NCI-H146 (cell line): ENCODE results near the gene RAB31.

Source experiments
- DNase-seq: peaks from one replicate; lab custom pipeline; 2025; lab: John Stamatoyannopoulos, UW

RAB31 gene

DNA sequence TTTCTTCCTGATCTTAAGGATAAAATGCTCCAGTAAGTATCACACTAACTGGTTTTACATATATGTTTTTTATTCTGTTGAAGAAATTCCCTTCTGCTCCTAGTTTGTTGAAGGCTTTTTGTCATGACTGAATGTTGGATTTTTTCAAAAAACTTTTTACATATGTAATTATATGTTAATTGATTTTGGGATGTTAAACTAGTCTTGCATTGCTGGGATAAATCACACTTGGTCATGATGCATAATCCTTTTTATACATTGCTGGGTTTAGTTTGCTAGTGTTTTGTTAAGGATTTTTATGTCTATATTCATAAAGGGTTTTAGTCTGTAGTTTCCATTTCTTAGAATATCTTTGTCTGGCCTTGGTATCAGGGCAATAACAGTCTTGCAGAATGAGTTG lies 112.0 kb downstream of the RAB31 start:
- DNase-seq = no peak

GRCh38 chr18:9820719-9821118 lies 112.6 kb downstream of the RAB31 start:
- DNase-seq = no peak

GRCh38 chr18:9822587-9823185 lies 114.6 kb downstream of the RAB31 start:
- no peak for DNase-seq

- no peak for DNase-seq
Measured at GRCh38 chr18:9823805-9824473, 115.8 kb downstream of the RAB31 start.

DNA sequence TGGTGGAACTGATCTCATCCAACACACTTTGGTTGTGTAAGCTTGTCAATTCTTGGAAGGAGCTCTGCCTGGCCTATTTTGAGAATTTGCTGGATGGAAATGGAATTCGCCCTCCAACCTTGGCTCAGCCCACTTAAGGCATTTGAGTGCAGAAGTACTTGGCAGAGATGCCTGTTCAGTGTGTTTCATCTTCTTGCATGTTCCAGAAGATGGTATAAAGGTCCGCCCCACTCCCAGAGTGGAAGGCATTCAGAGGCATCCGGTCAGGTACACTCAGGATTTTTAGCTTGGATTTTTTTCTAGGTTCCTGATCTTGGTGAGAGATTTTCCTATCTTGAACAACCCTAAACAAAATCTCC lies 116.4 kb downstream of the RAB31 start:
- no peak for DNase-seq

DNA sequence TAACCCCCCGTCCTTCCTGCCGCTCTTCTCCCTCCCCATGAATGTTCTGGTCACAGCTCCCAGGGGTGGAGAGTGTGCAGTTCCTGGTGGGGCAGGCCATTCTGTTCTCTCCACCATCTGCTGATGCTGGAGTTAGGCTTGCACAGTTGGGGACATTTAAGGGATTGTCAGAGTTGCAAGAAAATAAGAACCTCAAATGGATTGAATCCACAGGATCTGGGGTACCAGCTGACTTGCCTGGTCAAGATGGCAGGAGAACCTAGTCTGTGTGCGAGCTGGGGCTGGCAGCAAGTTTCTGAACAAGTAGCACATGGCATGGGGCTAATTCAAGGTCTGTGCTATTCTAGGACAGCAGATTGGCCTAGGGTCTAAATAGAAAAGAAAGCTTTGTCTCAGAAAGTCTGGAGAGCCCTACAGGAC lies 116.9 kb downstream of the RAB31 start:
- DNase-seq = no peak

DNA sequence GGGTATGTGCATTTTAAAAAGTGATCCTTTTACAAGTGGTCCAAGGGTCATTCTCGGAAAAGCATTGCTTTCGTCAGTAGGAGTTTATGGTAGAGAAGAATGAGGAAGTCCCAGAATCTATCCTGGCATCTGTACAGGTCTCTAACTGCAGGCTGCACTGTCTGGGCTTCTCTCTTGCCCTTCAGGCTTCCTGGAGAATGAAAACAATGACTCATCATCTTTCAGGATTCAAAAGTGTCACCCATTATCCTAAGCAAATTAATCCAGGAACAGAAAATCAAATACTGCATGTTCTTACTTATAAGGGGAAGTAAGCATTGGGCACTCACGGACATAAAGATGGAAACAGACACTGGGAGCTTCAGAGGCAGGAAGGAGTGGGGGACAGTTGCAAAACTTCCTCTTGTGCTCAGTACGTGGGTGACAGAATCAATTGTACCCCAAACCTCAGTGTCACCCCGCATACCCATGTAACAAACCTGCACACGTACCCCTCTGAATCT lies 117.5 kb downstream of the RAB31 start:
- DNase-seq = no peak

- no peak for DNase-seq
Measured at GRCh38 chr18:9826685-9827084, 118.6 kb downstream of the RAB31 start.

- no peak for DNase-seq
Measured at GRCh38 chr18:9827211-9827792, 119.2 kb downstream of the RAB31 start.

- no peak for DNase-seq
Measured at GRCh38 chr18:9827793-9828505, 119.8 kb downstream of the RAB31 start.

GRCh38 chr18:9828506-9829396 lies 120.7 kb downstream of the RAB31 start:
- no peak for DNase-seq

DNA sequence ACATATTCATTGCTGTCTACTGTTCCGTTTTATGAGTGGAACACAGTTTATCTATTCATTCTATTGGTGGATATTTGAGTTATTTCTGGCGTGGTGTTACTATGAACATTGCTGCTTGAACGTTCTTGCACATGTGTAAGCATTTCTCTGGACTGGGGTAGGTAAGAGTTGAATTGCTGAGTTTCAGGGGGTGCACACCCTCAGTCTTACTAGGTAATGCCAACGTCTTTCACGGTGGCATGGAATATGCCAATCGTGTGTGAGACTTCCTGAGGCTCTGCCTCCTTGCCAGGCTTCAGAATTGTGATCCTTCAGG lies 121.3 kb downstream of the RAB31 start:
- no peak for DNase-seq

DNA sequence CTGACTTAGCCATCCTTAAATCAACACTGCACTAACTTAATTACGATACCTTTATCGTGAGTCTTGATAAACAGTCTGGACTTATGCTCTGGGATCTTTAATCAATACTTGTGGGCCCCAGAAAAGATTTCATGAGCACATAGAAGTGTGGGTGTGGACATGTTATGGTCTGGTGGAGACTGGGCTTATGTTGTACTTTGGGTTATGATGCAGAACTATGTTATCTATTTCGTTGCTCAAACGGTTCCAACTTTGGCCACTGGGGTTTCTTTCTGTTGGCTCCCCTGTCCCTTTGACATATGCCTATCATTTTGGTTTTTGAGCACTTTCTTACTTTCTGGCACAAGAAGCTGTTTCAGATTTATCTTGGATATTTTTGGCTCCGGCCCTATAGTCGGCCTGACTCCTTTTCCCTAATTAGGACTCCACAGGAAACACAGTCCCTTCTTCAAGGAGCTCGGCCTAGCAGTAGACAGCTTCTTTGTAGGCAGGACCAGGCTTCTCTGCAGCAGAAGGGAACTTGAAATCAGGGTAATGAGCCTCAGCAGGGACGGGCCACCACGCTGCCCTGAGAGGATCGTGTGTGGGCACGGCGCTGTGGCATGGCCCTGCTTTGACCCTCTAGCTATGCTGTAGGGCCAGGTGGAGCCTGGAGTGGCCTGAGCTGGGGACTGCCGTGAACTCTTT lies 123.1 kb downstream of the RAB31 start:
- DNase-seq = no peak

- DNase-seq = no peak
Measured at GRCh38 chr18:9831723-9832199, 123.7 kb downstream of the RAB31 start.

DNA sequence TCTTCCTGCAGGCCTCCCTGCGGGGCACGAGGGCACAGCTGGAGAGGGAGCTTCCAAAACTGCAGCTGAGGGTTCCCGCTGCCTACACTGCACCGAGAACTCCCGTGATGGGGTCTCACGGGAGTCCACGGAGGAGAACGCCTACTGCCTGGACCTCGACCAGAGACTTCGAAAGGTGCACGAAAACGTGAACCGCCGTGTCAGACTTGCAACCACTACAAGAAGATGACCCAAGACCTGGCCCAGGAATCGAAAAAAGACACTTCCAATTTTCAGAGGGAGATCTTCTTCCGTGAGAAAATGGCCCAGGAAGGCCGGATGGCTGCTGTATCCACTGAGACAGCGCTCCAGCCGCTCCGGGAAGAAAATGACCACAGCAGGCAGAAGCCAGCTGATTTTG lies 124.8 kb downstream of the RAB31 start:
- no peak for DNase-seq

GRCh38 chr18:9834551-9834950 lies 126.5 kb downstream of the RAB31 start:
- no peak for DNase-seq

GRCh38 chr18:9835113-9835755 lies 127.1 kb downstream of the RAB31 start:
- no peak for DNase-seq

DNA sequence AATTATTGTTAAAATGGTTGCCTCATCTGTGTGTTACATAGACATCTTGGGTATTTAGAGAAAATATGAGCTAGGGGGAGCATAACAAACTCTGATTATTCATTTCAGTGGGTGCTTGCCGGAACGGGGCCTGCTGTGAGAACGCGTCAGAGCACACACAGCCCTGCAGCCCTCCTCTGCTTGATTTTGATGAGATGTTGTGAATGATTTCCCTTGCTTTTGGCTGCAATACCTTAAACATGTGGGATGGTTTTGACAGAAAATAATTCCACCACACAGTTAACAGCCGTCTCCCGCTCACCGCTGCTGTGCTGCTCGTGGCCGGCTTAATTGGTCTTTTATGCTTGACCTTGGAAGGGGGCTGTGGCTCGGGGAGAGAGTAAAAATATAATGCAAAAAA lies 127.7 kb downstream of the RAB31 start:
- no peak for DNase-seq

- DNase-seq = peak; percentile 21
Measured at GRCh38 chr18:9838144-9838877, 130.2 kb downstream of the RAB31 start.

- no peak for DNase-seq
Measured at GRCh38 chr18:9839211-9839610, 131.1 kb downstream of the RAB31 start.
